Measurements from ENCODE around the gene NOP10. TPM values are rescaled to one million over a fixed set of nuclear protein-coding genes. Genes with fewer than 3 reads are reported as not detected.

NOP10 gene
- total and polyA plus RNA-seq, 2 of the 8 experiments (the other 6 are each of a cell fraction or from before 2014, with no cell fraction given), result 285 to 981 TPM

GRCh38 chr15:34330279-34330678 lies 12.7 kb downstream of the NOP10 start:
- Histone ChIP-seq H3K4ac (replicated peaks; ENCODE audit: insufficient read length, low read depth, low read length) (no peak overlapping the region), H3K4me3 (ENCODE audit: extremely low read depth in 1 of 4, insufficient read depth in 2 of 4, low read depth in 3 of 4, low read length in 4 of 4) (no peak overlapping the region), H3K18ac (ENCODE audit: extremely low read depth, low read length) (no peak overlapping the region), H3K9me3 (ENCODE audit: insufficient read depth in 2 of 2, low read depth in 1 of 2, low read length in 1 of 2) (no peaks in the 10 kb centered on the region), H3K56ac (replicated peaks; ENCODE audit: insufficient read length, low read depth, low read length) (no peak overlapping the region), H4K91ac (replicated peaks; ENCODE audit: insufficient read length, low read length) (no peak overlapping the region), H4K20me1 (replicated peaks in 1 of 2; ENCODE audit: control insufficient read depth in 1 of 2, insufficient read depth in 2 of 2, low read length in 2 of 2) (no peaks in the 10 kb centered on the region), H3K27ac (ENCODE audit: low read depth, low read length) (no peak overlapping the region), H3K14ac (ENCODE audit: insufficient read length) (no peak overlapping the region), H3K36me3 (ENCODE audit: control insufficient read depth in 2 of 4, insufficient read depth in 4 of 4, low read length in 3 of 4) (no peaks in the 10 kb centered on the region), H2BK15ac (ENCODE audit: low read length) (no peak overlapping the region), H2BK5ac (ENCODE audit: low read depth, low read length) (no peak overlapping the region), H4K5ac (ENCODE audit: insufficient read length, low read depth, low read length) (no peak overlapping the region), H3K79me2 (ENCODE audit: control insufficient read depth in 1 of 2, insufficient read depth in 2 of 2, low read length in 2 of 2) (no peaks in the 10 kb centered on the region), H3K23ac (ENCODE audit: insufficient read length) (no peak overlapping the region), H2BK20ac (ENCODE audit: low read length) (no peak overlapping the region), H3K9ac (replicated peaks in 1 of 4; ENCODE audit: extremely low read depth in 1 of 4, low read depth in 3 of 4, low read length in 3 of 4) (no peak overlapping the region), H3K4me1 (replicated peaks in 1 of 4; ENCODE audit: control insufficient read depth in 3 of 4, insufficient read depth in 4 of 4, low read length in 3 of 4) (no peaks in the 10 kb centered on the region), H2AK5ac (ENCODE audit: low read depth, low read length) (no peak overlapping the region), H2BK120ac (replicated peaks; ENCODE audit: low read depth, low read length) (no peak overlapping the region), H4K8ac (ENCODE audit: extremely low read depth, insufficient read depth, low read length) (no peak overlapping the region), H2BK12ac (ENCODE audit: low read depth, low read length) (no peak overlapping the region), H3K79me1 (ENCODE audit: low read depth, low read length) (no peaks in the 10 kb centered on the region), H2AFZ (ENCODE audit: low read length) (no peak overlapping the region), H3K23me2 (ENCODE audit: low read depth, low read length) (no peaks in the 10 kb centered on the region), H3K27me3 (replicated peaks in 1 of 4; ENCODE audit: control insufficient read depth in 3 of 4, extremely low read depth in 1 of 4, insufficient read depth in 3 of 4, low read length in 3 of 4) (no peaks in the 10 kb centered on the region), H3K4me2 (ENCODE audit: insufficient read depth in 1 of 2, low read depth in 2 of 2, low read length in 2 of 2) (no peak overlapping the region)
- DNase-seq (ENCODE audit: low read depth in 1 of 2, low spot score in 2 of 2) (no peak), FAIRE-seq (no peak)
- CTCF ChIA-PET (ENCODE audit: partially characterized antibody), result interaction anchor here (0.6 to 1.4 kb wide), 3 partner anchors 89 to 1128 kb away, joined by 3 to 4 read pairs (median 3); no protein-coding TSS in a partner anchor
- 89% methylated on average over 5 of the region's 5 CpGs; no CpG with 5 or more reads in 1 of the 2 experiments for WGBS, 2 experiments (ENCODE audit: extremely low coverage in 1 of 2, insufficient coverage in 1 of 2, insufficient read length in 1 of 2, insufficient replicate concordance in 2 of 2, low coverage in 1 of 2, low lambda C conversion rate in 2 of 2, missing lambda C conversion rate in 1 of 2)
- POLR2A ChIA-PET (ENCODE audit: partially characterized antibody), result interaction anchor here (0.6 to 1.4 kb wide), 2 partner anchors 24 to 222 kb away, joined by 3 read pairs; no protein-coding TSS in a partner anchor
- TF ChIP-seq POLR2A (IDR thresholded peaks at IDR 0.05; ENCODE audit: control extremely low read depth in 1 of 2, low read depth in 2 of 2, low read length in 2 of 2) (no peak), ASH2L (IDR thresholded peaks at IDR 0.05; ENCODE audit: low read length) (no peak), SP1 (IDR thresholded peaks at IDR 0.05; ENCODE audit: low read depth, low read length) (no peak), EZH2 (IDR thresholded peaks at IDR 0.05; ENCODE audit: low read depth, low read length, severe bottlenecking) (no peak), TAF7 (optimal IDR thresholded peaks at IDR 0.05; ENCODE audit: borderline replicate concordance, low read depth, low read length) (no peak), SRF (IDR thresholded peaks at IDR 0.05; ENCODE audit: low read depth, low read length) (no peak), POLR2AphosphoS5 (IDR thresholded peaks at IDR 0.05; ENCODE audit: low read depth, low read length) (no peak), CBX5 (IDR thresholded peaks at IDR 0.05; ENCODE audit: low read depth, low read length) (no peak), CHD1 (IDR thresholded peaks at IDR 0.05; ENCODE audit: low read depth, low read length) (no peak), BCL11A (IDR thresholded peaks at IDR 0.05; ENCODE audit: low read depth in 2 of 2, low read length in 2 of 2) (no peak), ZNF274 (IDR thresholded peaks at IDR 0.05; ENCODE audit: borderline replicate concordance, extremely low read depth, low read length) (no peak), TBP (IDR thresholded peaks at IDR 0.05; ENCODE audit: low read depth, low read length) (no peak)

Data from H1 (cell line).